KOPT-K1 (cell line): ENCODE results near the gene ARSG.

Experiments used
- H3K27ac ChIP-seq: fragments of 200-600 bp; sonication (generic); 2 replicates; pipeline ENCODE4 v1.5.1; 2016; ENCODE audit warnings: antibody characterized with exemption, mild to moderate bottlenecking, low read depth, low read length; ENCODE audit not compliant: poor library complexity, severe bottlenecking
- H3K36me3 ChIP-seq: fragments of 200-600 bp; sonication (generic); 2 replicates; pipeline ENCODE4 v1.5.1; 2017; ENCODE audit warnings: antibody characterized with exemption, mild to moderate bottlenecking, low read length, moderate library complexity; ENCODE audit not compliant: insufficient read depth
- H3K9me3 ChIP-seq: fragments of 200-600 bp; sonication (generic); 2 replicates; pipeline ENCODE4 v1.5.1; 2017; ENCODE audit warnings: antibody characterized with exemption, low read length, mild to moderate bottlenecking; ENCODE audit not compliant: insufficient read depth, poor library complexity, severe bottlenecking

ARSG gene

DNA sequence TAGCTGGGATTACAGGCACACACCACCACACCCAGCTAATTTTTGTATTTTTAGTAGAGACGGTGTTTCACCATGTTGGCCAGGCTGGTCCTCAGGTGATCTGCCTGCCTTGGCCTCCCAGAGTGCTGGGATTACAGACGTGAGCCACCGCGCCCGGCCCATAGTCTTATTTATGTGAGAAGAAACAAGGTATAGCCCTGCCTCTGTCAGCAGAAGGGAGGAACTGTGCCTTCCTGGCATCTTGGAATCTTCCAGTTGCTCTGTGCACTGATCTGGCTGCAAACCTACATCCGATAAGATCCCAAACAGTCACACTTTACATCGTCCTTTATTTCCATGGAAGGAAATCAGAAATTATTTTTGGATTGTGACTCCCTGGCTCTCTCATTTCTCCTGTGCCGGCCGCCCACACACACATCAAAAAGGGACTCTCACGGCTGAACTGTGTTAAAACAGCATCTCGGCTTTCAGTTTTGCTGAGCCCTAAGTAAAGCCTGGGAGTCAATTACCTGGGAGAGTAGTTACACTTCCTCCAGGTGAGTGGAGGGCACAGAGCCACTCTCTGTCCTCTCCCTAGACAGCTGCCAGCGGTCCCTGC lies 142.7 kb downstream of the ARSG start:
- no peaks in the 10 kb centered on the region for H3K36me3 ChIP-seq
- H3K9me3 ChIP-seq = no peaks in the 10 kb centered on the region
- H3K27ac ChIP-seq = no peak overlapping the region

DNA sequence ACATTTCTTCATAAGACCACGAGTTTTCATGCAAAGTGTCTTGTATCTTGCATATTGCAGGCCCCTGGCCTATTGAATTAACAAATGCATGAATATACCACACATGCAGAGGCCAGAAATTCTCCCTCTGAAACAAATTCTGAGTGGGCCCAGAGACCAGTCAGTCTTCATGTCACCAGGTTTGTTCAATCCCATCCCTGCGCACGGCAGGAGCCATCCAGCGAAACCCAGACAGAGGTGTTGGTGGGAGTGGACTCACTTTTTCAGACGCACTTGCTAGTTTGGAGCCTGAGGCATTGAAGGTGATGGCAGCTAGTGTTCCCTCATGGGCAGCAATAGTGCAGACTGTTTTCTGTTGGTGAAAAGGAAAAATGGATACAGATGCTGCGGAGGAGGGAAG lies 144.1 kb downstream of the ARSG start:
- Histone ChIP-seq H3K27ac (peak overlapping the region; percentile 75), H3K36me3 (no peaks in the 10 kb centered on the region), H3K9me3 (no peaks in the 10 kb centered on the region)

DNA sequence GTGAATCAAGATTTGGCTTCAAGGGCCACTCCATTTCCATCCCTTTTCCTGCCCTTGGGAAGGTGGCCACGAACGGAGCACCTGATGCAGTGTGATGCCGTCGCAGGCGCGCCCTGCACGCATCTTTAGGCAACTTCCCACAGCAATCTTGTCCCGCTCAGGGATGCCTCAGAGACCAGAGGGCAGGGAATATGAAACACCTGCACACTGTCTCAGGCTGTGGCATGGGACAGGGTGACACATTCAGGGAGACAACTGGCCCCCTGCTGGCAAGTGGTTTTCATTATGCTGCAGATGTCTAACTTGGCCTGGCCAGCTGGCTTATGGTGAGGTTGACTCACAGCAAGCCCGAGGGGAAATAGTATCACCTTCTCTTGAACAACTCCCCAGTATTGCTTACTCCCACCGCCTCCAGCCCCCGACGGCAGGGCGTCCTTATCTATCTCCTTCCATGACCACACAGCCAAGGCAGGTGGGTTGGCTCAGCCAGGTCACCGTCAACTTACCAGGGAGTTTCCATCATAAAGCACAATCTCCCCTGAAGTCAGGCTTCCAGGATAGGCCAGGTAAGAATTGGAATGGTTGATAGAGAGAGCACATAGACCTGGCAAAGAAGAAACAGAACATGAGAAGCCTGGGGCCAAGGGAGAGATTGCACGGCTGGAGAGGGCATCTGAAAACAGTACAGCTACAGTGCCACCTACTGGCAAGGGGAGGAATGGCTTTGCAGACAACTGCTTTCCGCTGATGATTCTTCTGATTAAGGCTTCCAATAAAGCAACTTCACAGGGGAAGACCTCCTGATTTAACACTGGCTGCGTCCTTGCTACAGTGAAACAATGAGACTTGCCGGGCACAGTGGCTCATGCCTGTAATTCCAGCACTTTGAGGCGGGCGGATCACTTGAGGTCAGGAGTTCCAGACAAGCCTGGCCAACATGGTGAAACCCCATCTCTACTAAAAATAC lies 144.9 kb downstream of the ARSG start:
- Histone ChIP-seq H3K9me3 (no peaks in the 10 kb centered on the region), H3K27ac (peak overlapping the region; percentile 75), H3K36me3 (no peaks in the 10 kb centered on the region)

DNA sequence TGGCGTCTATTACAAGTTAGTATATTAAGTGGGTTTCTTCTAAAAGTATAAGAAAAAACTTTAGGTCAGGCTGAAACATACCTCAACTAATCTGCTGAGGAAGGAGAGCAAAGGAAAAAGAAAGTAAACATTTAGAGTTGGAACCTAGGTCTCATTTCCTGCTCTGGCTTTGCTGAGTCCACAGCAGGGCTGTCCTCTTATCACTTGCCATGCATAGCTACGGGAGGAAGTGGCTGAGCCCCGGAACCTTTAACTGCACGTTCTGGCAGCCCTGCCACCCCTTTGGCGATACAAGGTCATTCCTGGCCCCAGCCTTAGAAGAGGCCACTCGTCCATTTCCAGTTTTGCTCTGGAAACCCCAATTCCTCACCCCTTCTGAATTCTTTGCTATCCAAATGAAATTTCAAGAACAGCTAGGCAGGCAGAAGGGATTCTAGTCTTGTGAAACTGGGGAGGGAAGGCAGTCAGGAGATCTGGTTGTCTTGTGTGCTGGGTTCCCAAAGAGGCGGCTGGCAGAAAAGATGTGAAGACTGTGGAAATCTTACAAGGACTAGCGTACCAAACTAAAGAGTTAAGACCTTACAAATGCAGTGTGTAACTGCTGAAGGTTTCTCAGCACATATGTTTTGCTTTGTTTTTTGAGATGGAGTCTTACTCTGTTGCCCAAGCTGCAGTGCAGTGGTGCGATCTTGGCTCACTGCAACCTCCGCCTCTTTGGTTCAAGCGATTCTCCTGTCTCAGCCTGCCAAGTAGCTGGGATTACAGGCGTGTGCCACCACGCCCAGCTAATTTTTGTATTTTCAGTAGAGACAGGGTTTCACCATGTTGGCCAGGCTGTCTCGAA lies 146.9 kb downstream of the ARSG start:
- H3K36me3 ChIP-seq = no peaks in the 10 kb centered on the region
- no peaks in the 10 kb centered on the region for H3K9me3 ChIP-seq
- H3K27ac ChIP-seq = peak overlapping the region; percentile 75

DNA sequence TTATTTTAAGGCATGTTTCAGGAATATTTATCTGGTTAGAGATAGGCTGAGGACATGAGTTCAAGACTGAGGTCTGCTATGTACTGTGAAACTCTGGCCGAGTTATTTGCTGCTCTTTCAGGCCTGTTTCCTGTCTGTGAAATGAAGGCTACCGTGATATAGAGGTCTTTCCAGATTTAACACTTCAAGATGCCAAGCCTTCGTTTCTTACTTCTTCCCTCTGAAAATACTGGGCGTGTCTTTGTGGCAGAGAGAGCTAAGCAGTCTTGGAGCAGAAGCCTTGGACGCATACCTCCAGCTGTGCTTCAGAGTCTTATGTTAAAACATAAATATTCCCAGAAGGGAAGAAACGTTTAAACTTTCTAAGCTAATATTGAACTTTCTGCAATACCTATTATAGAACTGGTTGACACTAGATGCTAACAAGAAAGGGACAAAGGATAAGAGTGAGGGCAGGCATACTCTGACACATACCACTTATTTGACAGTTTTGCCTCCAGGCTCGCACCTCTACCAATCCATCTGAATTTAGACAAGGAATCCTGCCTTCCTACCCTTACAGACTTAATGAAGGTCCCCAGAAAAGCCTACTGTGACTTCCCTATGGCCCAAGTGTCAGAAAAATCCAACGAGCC lies 148.5 kb downstream of the ARSG start:
- Histone ChIP-seq H3K27ac (no peak overlapping the region), H3K9me3 (no peaks in the 10 kb centered on the region), H3K36me3 (no peaks in the 10 kb centered on the region)

DNA sequence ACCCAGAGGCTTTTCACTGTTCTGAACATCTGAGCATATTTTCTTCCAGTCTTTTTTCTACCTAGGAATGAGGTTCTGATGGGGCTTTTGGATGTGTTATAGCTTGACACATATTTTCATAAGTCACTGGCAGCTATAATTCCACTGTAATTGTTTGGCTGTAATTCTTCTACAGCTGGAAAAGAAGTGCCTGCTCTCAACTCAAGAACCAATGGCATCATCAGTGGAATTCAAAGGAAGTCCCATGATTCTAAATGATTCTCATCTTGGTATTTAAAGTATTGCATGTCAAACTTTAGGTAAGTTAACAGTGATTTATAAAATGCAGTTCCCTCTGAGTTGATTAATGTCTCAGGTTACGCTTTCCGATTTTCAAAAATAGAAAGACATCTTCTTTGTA lies 149.2 kb downstream of the ARSG start:
- Histone ChIP-seq H3K27ac (no peak overlapping the region), H3K9me3 (no peaks in the 10 kb centered on the region)

DNA sequence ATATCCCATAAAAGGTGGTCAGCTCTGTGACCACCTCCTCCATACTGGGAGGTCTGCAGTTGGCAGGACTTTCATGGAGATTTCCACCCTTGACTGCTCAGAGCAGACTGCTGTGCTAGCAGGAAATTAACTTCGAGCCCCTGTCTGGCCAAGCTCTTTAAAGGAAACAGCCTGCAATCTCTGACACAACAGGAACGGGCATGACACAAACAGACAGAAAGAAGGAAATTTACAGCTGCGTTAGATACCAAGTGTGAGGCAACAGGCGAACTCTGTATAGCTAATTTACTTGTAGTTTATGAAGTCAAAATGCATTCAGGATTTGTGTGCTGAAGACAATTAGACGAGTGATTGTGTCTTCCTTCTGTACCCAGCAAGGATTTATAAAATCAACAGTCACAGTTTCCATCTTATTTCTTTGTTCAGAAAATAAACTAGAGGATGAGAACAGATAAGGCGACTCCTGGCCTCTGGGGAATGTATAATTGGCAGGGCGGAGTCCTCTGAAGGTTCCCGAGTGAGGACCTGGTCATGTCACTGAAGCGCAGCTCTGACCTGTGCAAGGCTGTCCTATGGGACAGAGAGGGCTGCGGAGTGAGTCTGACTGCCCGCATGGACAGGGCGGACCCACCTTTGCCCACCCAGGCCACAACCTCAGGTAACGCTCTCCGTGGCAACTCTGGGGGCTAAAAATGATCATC lies 149.9 kb downstream of the ARSG start:
- peak overlapping the region; percentile 15 for H3K27ac ChIP-seq
- H3K9me3 ChIP-seq = no peaks in the 10 kb centered on the region
- H3K36me3 ChIP-seq = no peaks in the 10 kb centered on the region

More for the DNA sequence above, 149.2 kb downstream of the ARSG start:
- no peaks in the 10 kb centered on the region for H3K36me3 ChIP-seq

DNA sequence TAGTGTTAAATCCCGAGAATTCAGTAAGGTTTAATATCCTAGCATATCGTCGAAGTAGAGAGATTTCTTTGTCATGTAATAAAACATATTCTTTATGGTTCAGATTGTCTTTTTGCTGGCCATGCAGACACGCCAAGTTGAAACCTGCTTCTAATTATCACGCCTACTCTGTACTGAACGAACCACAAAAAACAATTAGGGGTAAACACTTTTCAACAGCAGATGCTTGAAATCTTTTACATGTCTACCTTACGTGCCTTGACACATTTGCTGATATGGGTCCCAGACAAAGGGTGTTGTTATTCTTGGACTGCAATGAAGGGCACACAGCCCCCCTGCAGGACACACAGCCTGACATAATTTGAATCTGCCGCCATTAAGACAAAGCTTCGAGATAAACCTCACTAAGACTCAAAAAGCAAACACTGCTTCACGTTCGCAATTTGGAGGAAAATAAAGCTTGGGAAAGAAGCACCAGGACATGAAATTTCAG lies 152.7 kb downstream of the ARSG start:
- Histone ChIP-seq H3K36me3 (no peaks in the 10 kb centered on the region), H3K9me3 (no peaks in the 10 kb centered on the region), H3K27ac (no peak overlapping the region)

DNA sequence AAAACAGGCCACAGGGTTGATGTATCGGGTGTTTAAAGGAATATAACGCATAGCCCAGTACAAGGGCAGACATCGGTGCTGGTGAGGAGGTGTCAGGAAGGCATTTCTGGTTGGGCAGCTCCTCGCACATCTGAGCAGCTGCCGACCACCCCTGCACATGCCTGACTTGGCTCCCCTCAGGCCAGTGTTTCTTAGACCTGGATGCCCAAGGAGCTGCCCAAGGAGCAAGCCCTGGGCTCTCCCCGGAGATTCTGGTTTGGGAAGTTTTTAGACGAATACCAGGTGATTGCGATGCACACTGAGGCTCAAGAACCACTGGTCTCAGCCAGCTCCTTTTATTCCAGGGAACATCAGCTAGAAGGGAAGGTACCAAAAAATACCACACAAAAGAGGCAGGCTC lies 154.4 kb downstream of the ARSG start:
- no peaks in the 10 kb centered on the region for H3K9me3 ChIP-seq
- no peaks in the 10 kb centered on the region for H3K36me3 ChIP-seq
- H3K27ac ChIP-seq = no peak overlapping the region

DNA sequence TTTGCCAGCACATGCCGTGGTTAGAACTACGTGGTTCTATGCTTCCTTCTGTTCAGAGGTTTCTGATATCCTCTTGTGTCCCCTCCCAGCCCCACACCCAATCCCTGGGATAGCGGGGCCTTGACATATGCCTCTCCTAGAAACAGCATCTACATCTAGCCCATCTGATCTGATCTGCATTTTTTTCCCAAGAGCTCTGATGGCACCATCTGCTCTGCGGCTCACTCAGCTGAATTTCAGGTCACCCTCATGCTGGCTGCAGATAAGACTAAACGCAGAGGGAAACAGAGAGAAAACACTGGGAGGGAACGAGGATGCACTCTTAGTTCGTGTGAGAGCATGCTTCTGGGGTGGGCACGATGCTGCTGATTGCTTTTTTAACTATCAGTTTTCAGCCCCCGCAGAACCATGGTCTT lies 155.3 kb downstream of the ARSG start:
- Histone ChIP-seq H3K27ac (no peak overlapping the region), H3K9me3 (no peaks in the 10 kb centered on the region), H3K36me3 (no peaks in the 10 kb centered on the region)

DNA sequence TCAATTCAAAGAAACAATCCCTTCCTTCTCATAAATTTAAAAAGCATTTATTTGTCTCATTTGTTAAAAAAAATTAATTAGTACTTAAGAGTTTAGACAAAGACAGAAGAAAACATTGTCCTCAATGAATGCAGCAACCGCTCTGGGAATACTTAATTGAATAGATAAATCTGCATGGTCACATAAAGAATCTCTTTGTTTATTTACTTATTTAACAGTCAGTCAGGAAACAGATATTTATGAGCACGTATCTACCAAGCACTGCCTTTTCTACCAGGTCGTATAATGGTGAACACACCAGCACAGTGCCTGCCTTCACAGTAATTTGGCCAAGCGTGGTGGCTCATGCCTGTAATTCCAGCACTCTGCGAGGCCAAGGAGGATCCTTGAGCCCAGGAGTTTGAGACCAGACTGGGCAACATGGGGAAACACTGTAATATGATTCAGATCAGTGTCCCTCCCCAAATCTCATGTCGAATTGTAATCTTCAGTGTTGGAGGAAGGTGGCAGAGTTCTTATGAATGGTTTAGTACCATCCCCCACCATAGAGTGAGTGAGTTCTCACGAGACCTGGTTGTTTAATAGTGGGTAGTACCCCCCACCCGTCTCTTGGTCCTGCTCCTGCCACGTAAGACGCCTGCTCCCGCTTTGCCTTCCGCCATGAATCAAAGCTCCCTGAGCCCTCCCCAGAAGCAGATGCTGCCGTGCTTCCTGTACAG lies 157.9 kb downstream of the ARSG start:
- Histone ChIP-seq H3K27ac (no peak overlapping the region), H3K9me3 (no peaks in the 10 kb centered on the region), H3K36me3 (no peaks in the 10 kb centered on the region)

DNA sequence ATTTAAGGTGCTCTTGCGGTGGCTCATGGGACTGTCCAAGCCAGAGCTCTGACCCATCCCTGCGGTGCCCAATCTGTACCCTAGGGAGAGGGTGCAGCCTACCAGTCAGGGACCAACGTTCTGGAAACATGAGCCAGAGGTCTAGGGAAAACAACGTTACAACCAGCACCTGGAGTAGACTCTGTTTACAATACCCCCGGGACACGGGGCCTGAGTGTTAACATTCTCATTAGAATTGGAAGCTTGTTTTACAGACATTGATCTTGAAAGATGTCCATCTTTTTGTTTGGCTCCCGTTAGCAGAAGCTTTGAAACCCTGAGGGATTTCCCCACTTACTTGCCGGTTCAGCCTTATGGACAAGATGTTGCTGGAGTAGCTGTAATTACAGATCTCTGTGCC lies 159.1 kb downstream of the ARSG start:
- Histone ChIP-seq H3K9me3 (no peaks in the 10 kb centered on the region), H3K27ac (no peak overlapping the region), H3K36me3 (no peaks in the 10 kb centered on the region)

DNA sequence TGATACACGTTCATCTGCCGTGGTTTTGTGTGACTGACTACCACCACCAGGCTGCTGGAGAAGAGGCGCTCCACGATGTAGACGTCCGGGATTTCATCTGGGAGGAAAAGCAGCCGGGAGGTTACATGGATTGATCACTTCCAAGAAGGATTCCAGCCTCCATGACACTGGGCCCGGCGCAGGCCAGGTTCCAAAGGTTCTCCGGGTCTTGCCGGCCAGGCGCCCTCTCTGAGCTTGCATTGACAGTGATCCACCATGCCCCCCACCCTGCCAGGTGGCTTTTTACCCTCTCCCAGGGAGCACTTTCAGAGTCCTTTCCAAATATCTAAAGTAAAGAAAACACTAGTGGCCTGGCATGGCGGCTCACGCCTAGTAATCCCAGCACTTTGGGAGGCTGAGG lies 159.5 kb downstream of the ARSG start:
- Histone ChIP-seq H3K9me3 (no peaks in the 10 kb centered on the region), H3K27ac (no peak overlapping the region), H3K36me3 (no peaks in the 10 kb centered on the region)
